IPS-NIHi11 (cell line): ENCODE data around the gene CMTM7.
"Not testable (repeated sequence)": the region's sequence is repeated elsewhere in the genome, so short reads cannot be mapped to it uniquely, and the experiment has no call there.

Source experiments
- DNase-seq: peaks from one replicate; pipeline ENCODE4 v3.0.0; 2012; ENCODE audit warnings: mixed read lengths, low spot score

CMTM7 gene

GRCh38 chr3:32383136-32383711 lies 8.4 kb upstream of the CMTM7 start:
- DNase-seq: no peak

GRCh38 chr3:32384938-32385337 lies 6.7 kb upstream of the CMTM7 start:
- no peak for DNase-seq

GRCh38 chr3:32387512-32387911 lies 4.1 kb upstream of the CMTM7 start:
- DNase-seq: no peak

DNA sequence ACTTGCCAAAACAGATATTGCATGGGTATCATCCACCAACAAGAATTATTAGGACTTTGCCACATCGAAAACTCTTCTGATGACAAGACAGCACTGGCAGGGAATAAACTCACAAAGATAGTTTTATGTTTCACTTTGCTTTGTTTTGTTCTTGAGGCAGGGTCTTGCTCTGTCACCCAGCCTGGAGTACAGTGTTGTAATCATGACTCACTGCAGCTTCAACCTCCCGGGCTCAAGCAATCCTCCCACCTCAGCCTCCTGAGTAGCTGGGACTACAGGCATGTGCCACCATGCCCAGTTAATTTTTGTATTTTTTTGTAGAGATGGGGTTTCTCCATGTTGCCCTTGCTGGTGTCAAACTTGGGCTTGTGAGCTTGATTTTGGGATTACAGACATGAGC lies 2.1 kb upstream of the CMTM7 start:
- DNase-seq: not testable (repeated sequence)

DNA sequence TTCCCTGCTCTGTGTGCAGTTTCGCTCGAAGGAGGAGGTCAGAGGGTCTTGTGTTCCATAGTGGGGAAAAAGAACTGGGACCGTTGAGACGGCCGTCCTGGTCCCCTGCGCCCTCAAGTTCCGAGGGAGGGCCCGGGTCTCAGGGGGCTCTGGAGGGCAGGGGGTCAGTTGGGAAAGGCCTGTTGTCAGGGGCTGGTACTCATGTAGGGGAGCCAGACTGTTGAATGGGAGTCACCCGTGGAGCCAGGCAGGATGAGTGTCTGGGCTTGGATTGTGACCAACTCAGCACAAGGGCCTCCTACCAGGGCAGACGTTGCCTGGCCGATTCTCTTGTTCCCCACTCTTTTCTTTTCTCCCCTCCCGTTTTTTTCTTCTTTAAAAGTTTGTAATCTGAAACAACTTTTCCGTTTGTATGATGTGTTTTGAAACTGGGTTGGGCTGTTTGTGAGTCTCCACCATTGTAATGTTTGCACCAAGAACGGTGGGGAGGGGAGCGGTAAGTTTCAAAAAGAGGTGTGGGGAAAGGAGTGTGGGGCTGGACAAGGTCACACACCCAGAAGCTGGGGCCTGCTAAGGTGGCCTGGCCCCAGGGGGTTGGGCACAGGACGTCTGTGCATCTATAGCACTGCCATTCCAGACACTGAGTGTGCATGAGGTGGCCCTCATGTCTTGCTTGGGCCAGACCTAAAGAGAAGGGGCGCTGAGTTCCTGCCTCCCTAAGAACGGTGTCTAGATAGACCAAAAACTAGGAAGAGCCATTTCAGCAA lies 1.1 kb downstream of the CMTM7 start:
- DNase-seq: no peak

- DNase-seq: no peak
Observed at GRCh38 chr3:32395496-32395895, 3.8 kb downstream of the CMTM7 start.

GRCh38 chr3:32397941-32398340 lies 6.3 kb downstream of the CMTM7 start:
- DNase-seq: no peak

DNA sequence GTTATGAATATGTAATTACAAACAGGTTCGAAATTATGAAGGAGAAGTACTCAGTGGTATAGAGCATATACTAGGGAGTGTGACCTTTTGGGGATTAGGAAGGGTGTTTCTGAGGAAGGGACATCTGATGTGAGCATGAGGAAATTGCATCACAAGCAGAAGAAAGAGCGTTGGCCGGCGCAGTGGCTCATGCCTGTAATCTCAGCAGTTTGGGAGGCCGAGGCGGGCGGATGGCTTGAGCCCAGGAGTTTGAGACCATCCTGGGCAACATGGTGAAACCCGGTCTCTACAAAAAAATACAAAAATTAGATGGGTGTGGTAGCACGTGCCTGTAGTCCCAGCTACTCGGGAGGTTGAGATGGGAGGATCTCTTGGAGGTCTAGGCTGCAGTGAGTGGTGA lies 6.9 kb downstream of the CMTM7 start:
- DNase-seq: no peak

- DNase-seq: peak; percentile 34
Observed at GRCh38 chr3:32399030-32399620, 7.5 kb downstream of the CMTM7 start.

- DNase-seq: no peak
Observed at GRCh38 chr3:32401126-32401525, 9.5 kb downstream of the CMTM7 start.

DNA sequence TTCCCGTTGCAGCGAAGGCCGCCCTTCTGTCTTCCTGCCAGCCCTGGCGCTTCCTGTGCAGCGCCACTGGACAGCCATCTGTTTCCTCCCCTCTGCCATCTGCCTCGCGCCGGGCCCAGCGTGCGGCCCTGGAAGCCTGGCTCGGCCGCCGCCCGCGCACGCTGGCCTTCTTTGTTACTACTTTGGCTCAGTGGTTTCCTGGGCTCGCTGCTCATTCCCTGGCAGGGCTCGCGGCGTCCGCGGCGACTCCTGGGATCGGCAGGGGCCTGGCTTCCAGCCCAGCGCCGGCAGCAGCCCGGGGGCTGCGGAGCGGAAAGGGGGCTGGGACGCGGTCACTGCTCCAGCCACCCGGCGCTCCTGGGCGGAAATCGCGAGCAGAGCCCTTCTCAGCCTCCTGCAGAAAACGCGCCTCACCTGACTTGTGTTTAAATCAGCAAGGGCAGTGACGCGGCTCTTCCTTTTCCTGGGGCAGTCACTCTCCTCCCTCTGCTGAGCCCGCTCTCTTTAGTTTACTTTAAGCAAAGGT lies 10.0 kb downstream of the CMTM7 start:
- peak; percentile 82 for DNase-seq

DNA sequence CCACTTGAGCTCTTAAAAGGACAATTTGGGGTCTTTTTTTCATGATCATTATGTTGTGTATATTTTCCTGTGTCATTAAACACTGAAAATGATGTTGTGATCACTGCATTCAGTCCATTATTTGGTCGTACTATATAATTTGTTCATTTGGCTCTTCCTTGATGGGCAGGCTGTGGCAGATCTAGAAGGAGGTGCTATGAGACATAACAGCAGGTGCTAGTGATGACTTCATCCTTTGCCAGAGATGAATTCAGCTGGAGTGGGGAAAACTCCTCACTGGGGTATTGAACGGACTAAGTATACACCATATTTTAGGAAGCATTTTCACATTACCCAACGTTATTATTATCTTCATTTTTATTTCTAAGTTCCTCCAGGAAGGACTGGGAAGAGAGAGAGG lies 12.0 kb downstream of the CMTM7 start:
- DNase-seq: no peak

GRCh38 chr3:32404714-32405113 lies 13.1 kb downstream of the CMTM7 start:
- DNase-seq: no peak

DNA sequence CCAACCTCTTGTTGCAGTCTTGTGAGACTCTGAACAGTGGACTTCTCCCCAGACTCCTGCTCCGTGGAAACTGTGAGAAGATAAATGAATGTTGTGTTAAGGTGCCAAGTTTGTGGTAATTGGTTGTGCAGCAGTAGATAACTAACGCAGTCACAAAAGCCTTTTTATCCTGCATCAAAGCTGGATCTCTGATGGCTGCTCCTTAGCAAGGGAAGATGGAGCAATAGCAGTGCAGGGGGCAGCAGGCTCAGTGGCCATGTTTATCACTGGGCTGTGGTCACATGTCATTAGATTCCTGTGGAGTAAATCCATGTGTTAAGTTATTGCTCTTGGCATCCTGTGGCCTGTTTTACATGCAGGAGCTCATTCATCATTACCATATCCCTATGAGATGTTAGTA lies 13.5 kb downstream of the CMTM7 start:
- no peak for DNase-seq

DNA sequence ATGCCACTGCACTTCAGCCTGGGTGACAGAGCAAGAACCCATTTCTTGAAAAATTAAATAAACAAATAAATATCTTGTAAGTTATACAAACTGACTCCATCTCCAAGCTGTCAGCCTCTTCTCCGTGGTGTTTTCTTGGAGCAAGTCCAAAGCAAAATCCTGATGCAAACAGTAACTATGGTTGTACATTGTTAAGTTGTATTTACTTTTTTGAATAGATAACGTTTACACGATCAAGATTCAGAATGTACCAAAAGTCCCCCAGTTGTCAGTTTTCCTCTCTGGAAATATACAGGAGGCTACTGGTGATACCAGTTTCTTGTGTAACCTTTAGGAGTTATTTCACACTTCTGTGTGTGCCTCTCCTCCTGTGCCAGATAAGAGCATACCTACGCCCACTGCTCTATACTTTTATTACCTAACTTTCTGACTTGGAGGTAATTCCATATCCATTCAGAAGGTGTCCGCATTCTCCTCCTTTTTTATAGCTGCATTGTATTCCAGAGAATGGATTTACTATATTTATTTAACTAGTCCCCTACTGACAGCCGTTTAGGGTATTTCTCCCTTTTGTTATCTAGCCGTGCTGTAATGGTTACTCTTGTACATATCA lies 14.2 kb downstream of the CMTM7 start:
- no peak for DNase-seq

DNA sequence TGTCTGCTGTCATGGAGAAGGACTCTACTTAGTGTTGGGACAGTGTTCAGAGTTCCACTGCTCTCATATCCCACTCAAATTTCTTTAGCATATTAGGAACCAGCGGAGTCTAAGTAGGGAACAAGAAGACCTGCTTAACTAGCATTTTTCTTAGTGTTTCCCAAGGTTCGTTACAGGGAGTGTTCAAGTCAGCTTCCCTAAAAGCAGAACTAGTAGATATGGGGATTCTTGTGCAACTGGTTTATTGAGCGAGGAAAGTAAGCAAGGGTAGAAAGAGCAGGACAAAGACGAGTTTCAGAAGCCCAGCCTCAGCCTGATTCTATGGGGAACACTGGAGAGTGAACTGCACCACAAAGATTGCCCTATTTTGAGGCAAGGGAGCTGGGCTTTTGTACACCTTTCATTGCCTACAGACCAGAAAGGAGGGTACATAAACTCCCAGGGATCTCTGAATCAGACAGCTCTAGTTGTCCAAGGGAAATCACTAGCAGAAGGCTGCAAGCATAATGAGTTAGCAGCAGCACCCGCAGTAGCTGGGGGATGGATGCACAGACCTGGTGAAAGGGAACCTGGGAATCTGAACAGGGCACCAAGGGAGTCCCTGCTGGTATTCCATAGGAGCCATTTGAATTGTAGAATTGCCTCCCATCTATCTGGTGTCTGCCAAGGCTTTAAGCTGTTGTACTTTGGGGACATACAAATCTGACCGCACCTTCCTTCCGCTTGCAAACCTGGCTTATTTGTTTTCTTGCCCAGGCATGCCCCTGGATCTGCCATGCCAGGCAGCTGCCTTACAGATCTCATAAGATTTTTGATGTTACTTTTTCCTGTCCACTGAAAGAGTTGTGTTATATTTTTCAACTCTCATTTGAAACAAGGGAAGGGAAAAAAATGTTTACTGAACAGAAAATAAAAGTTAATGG lies 15.1 kb downstream of the CMTM7 start:
- no peak for DNase-seq

DNA sequence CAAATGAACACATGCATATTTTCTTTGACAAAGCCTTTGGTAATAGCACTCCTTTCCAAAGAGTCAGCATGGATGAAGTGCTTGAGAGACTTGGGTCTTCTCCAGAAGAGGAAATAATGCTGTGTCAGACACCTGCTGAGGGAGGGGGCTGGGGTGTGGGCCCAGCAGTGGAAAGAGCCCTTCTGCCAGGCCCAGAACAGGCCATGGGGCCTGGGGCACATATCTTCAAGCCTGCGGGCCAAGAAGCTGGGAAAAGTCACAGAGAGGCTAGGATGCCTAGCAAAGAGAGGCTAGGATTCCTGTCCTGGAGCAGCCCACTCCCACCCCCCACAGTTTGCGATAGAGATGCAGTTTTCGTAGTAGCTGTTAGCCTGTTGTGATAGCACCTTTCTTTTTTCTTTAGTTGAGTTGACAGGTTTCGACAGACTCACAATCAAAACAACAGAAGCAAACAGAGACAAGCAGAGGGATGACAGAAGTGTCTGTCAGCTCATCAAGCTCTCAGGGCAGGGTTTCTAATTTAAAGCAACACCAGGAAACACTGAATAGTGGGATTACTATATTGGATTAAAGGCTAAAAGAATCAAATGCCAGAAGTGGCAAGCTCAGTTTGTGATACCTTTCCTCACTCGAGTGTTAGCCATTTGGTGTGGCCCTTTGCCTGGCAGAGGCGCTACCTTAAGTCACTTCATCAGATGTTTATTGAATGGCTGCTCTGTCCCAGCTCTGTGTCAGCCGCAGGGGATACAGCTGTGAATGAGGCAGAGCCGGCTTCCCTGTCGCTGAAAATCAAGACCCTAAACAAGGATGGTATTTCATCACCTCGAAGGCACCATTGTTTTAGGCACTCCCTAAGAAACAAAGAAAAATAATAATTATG lies 19.0 kb downstream of the CMTM7 start:
- no peak for DNase-seq

DNA sequence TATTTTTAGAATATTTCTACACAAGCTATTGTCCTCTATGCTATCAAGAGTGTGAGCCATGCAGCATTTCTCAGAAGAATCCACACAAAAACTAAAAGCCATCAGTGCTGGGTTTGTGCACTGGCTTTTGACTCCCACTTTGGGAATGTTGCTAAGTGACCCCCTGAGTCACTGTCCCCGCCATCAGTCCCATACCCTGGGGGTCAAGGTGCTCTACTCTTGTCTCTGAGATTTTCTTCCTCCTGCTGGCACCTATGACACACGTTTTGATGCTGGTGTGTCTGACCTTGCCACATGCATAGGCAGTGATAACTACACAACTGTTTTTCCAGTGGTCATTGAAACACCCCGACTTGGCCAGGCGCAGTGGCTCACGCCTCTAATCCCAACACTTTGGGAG lies 19.8 kb downstream of the CMTM7 start:
- no peak for DNase-seq

DNA sequence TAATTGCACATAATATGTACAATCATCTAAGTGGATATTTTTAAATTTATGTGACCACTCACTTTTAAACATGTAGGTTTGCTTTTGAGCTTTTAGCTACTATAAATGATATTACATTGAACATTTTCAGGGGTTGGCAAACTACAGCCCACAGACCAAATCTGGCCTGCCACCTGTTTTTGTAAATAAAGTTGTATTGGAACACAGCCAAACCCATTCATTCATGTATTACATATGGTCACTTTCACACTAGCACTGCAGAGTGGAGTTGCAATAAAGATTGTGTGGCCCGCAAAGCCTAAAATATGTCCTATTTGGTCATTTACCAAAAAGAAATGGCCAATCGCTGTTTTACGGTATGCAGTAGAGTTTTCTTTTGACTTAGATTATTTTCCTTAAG lies 21.2 kb downstream of the CMTM7 start:
- no peak for DNase-seq

DNA sequence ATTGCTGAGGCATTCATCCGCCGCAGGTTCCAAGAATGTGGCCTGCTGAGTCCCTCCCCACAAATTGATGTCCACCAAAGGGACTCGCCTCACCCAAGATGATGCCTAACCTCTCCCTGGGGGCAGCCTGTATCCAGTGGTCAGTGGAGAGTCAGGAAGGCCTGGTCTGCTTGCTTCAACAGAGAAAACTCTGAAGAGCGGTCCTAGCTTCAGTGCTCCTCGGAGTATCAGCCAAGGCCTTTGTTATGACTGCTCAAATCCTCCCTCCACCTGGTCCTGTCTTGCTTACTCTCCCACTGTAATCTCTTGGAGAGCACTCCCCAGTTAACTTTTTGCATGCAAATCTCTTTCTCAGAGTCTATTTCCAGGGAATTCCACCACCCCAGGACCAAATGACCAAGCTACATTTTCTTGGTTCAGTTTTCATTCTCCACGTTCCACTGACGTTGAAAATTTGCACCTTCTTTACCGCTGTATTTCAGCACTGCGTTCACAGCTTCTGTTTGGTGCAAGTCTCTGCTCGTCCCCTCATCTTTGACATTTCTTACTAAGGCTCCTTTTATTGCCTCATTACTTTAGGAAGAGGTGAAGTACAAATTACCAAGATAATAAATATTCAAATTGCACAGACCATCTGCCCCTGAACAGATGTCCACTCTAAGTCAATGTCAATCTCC lies 22.3 kb downstream of the CMTM7 start:
- DNase-seq: no peak
